PFSK-1 (cell line): ENCODE data around the gene NOS1.

Source experiments
- FOXP2 ChIP-seq: optimal IDR thresholded peaks from 2 replicates; pipeline ENCODE3; 2011; ENCODE audit warnings: borderline replicate concordance, control low read depth, inconsistent platforms; ENCODE audit not compliant: insufficient read depth; ENCODE audit errors: extremely low read length, extremely low read depth
- POLR2AphosphoS5 ChIP-seq: IDR thresholded peaks from 2 replicates; pipeline ENCODE4 v1.6.1; 2012; ENCODE audit warnings: low read depth, mild to moderate bottlenecking, control low read depth, low read length, moderate library complexity
- SIN3A ChIP-seq: IDR thresholded peaks from 2 replicates; pipeline ENCODE4 v1.6.1; 2012; ENCODE audit warnings: mild to moderate bottlenecking, low read length, moderate library complexity, borderline replicate concordance; ENCODE audit not compliant: insufficient read depth
- TAF1 ChIP-seq: IDR thresholded peaks from 2 replicates; pipeline ENCODE4 v1.6.1; 2012; ENCODE audit warnings: low read length, control low read depth, borderline replicate concordance; ENCODE audit not compliant: insufficient read depth
- TF ChIP-seq, protein P1 (sequence below), 2 experiments: IDR thresholded peaks; 2 replicates each; pipeline versions ENCODE4 v1.6.1 to v1.8.0; 2011 to 2012; ENCODE audit warnings: low read depth in 2 of 2, low read length in 2 of 2, control low read depth in 1 of 2, inconsistent platforms in 1 of 2, mild to moderate bottlenecking in 1 of 2, moderate library complexity in 1 of 2; ENCODE audit not compliant: insufficient read depth in 1 of 2

NOS1 gene

DNA sequence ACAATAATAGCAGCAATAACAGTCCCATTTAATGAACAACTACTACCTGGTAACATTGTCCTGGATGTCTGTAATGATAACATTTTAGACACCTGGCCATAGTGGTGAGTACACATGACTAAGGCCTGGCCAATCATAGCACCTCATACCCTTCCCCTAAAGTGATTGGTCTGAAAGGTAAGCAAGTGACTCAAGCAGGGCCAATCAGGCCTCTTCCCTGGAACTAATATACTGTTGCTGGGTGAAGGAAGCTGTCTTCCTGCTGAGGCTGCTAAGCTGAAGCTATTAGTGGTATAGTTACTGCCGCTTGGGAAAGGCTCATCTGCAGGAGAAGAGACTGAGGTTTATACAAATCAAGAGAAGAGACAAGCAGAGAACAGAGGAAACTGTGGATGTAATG is 18.7 kb upstream of the NOS1 start:
- no peak for TF ChIP-seq TAF1
- no peak for TF ChIP-seq SIN3A
- no peak for TF ChIP-seq FOXP2
- no peak for TF ChIP-seq POLR2AphosphoS5
- TF ChIP-seq, protein P1, sequence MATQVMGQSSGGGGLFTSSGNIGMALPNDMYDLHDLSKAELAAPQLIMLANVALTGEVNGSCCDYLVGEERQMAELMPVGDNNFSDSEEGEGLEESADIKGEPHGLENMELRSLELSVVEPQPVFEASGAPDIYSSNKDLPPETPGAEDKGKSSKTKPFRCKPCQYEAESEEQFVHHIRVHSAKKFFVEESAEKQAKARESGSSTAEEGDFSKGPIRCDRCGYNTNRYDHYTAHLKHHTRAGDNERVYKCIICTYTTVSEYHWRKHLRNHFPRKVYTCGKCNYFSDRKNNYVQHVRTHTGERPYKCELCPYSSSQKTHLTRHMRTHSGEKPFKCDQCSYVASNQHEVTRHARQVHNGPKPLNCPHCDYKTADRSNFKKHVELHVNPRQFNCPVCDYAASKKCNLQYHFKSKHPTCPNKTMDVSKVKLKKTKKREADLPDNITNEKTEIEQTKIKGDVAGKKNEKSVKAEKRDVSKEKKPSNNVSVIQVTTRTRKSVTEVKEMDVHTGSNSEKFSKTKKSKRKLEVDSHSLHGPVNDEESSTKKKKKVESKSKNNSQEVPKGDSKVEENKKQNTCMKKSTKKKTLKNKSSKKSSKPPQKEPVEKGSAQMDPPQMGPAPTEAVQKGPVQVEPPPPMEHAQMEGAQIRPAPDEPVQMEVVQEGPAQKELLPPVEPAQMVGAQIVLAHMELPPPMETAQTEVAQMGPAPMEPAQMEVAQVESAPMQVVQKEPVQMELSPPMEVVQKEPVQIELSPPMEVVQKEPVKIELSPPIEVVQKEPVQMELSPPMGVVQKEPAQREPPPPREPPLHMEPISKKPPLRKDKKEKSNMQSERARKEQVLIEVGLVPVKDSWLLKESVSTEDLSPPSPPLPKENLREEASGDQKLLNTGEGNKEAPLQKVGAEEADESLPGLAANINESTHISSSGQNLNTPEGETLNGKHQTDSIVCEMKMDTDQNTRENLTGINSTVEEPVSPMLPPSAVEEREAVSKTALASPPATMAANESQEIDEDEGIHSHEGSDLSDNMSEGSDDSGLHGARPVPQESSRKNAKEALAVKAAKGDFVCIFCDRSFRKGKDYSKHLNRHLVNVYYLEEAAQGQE (IDR thresholded peaks at IDR 0.05; ENCODE audit: insufficient read depth in 1 of 2, low read depth in 2 of 2, low read length in 2 of 2) = no peak

DNA sequence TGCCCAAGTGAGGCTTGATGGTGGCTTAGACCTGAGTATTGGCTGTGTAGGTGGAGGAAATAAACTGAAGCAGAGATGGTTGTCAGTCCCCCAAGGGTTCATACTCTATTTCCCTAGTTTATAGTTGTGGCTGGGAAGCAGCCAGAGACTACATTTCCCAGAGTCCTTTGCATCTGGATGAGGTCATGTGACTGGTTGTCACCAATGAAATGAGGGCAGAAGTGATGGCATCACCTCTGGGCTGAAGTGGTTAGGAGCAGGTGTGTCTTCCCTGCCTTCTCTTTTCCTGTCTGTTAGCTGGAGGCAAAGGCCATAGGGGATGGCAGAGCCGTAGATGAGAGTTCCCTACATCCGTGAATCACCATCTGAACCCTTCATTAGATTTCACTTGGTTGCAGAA is 16.3 kb upstream of the NOS1 start:
- TF ChIP-seq TAF1 (no peak), SIN3A (no peak), POLR2AphosphoS5 (no peak)

DNA sequence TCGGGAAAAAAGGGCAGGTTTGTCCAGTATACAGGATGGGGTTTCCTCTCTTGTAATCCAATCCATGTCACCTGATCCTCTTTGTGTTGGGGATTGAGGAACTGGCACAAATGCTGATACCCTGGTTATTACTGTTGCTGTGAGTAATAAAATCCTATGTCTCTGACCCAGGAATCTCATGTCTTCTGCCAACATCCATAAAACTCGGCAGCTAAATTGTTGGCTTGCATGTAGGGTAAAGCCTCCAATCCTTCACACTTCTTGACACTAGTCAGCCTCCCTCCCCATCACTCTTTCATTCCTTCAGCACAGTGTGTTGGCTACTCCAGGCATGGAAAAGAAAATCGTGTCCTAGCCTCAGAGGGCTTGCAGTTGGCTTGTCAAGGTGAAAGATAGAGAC is 9.2 kb upstream of the NOS1 start:
- TF ChIP-seq SIN3A (no peak), TAF1 (no peak), POLR2AphosphoS5 (no peak), FOXP2 (no peak)
- TF ChIP-seq, protein P1 (IDR thresholded peaks at IDR 0.05; ENCODE audit: insufficient read depth in 1 of 2, low read depth in 2 of 2, low read length in 2 of 2) = no peak

DNA sequence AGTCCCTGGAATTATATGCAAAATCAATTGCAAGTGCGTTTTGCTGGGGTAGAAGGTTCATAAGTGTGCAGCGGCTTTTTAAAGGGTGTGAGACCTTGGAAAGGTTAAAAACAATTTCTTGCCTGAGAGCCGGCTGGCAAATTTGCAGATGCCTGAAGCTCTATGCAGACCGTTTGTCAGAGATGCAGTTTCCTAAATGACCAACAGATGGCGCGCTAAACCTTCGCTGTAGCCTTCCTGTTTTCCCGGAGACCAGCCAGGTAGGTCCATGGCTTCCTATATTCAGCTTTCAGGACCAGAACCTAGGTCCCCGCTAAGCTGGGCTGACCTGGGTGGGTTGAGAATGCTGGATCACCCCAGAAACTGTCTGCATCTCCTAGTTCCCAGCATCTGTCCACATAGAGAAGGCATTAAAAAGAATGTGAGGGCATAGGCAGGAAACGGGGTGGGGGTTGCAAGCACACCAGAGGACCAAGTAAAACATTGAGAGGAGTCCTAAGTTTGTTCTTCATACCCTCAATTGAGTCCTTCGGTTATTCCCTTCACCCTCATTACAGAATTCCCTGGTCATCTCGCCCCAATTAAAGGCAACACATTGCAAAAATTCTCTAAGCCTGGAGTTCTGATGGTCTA is 5.7 kb upstream of the NOS1 start:
- TF ChIP-seq SIN3A = no peak
- TF ChIP-seq POLR2AphosphoS5 = no peak
- TF ChIP-seq FOXP2 = no peak
- TF ChIP-seq, protein P1 (IDR thresholded peaks at IDR 0.05; ENCODE audit: insufficient read depth in 1 of 2, low read depth in 2 of 2, low read length in 2 of 2) = no peak
- TF ChIP-seq TAF1 = no peak

DNA sequence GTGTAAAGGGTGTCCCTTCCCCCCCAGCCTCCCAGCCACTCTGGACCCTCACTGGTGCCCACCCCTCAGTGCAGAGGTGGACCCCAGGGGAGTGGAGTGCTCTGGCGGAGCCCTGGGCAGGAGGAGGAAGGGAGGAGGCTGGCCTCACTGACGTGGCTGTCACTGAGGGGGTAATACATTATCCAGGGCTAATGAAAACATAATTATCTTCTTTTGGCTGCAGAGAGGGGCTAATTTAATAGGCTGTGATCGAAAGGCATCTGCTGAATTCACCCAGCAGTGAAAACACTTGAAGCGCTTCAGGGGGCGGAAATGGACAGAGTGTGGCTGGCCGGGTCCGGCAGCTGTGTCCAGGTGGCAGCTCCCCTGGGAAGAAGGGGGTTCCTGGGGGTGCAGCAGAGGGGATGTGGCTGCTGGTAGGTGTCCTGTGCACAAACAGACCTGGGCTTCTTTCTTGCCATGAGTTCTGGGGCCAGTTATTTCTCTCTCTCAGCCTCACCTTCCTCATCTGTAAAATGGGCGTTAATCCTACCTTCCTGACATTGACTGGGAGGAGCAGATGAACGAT is 3.7 kb upstream of the NOS1 start:
- TF ChIP-seq, protein P1 (IDR thresholded peaks at IDR 0.05; ENCODE audit: insufficient read depth in 1 of 2, low read depth in 2 of 2, low read length in 2 of 2) = no peak
- TF ChIP-seq FOXP2 = no peak
- TF ChIP-seq POLR2AphosphoS5 = no peak
- no peak for TF ChIP-seq TAF1
- no peak for TF ChIP-seq SIN3A
